HPDE6-E6E7 (cell line): Measurements from ENCODE around the gene LRRC55.

ENCODE experiments used
- DNase-seq: peaks from one replicate; pipeline ENCODE4 v3.0.0; 2011; ENCODE audit warnings: missing footprints; ENCODE audit errors: extremely low spot score

The LRRC55 gene

GRCh38 chr11:57202281-57202680 is 20.5 kb downstream of the LRRC55 start:
- no peak for DNase-seq

- DNase-seq = no peak
Measured at GRCh38 chr11:57203359-57203758, 21.6 kb downstream of the LRRC55 start.

GRCh38 chr11:57203882-57204480 is 22.2 kb downstream of the LRRC55 start:
- no peak for DNase-seq

- DNase-seq = no peak
Measured at GRCh38 chr11:57205041-57205641, 23.4 kb downstream of the LRRC55 start.

- no peak for DNase-seq
Measured at GRCh38 chr11:57207168-57207567, 25.4 kb downstream of the LRRC55 start.

GRCh38 chr11:57210781-57211180 is 29.0 kb downstream of the LRRC55 start:
- DNase-seq = no peak

GRCh38 chr11:57213342-57214097 is 31.8 kb downstream of the LRRC55 start:
- no peak for DNase-seq

GRCh38 chr11:57214098-57214417 is 32.3 kb downstream of the LRRC55 start:
- no peak for DNase-seq

GRCh38 chr11:57214494-57214893 is 32.7 kb downstream of the LRRC55 start:
- peak; percentile 27 for DNase-seq

- DNase-seq = no peak
Measured at GRCh38 chr11:57216463-57216862, 34.7 kb downstream of the LRRC55 start.

GRCh38 chr11:57217053-57217452 is 35.3 kb downstream of the LRRC55 start:
- no peak for DNase-seq

GRCh38 chr11:57219021-57219627 is 37.4 kb downstream of the LRRC55 start:
- DNase-seq = no peak

- no peak for DNase-seq
Measured at GRCh38 chr11:57222239-57222638, 40.5 kb downstream of the LRRC55 start.

- no peak for DNase-seq
Measured at GRCh38 chr11:57223601-57224000, 41.8 kb downstream of the LRRC55 start.

GRCh38 chr11:57224128-57224527 is 42.4 kb downstream of the LRRC55 start:
- DNase-seq = no peak

- no peak for DNase-seq
Measured at GRCh38 chr11:57224537-57224936, 42.8 kb downstream of the LRRC55 start.

GRCh38 chr11:57228600-57228999 is 46.8 kb downstream of the LRRC55 start:
- DNase-seq = no peak

- DNase-seq = no peak
Measured at GRCh38 chr11:57230316-57230715, 48.6 kb downstream of the LRRC55 start.

- DNase-seq = no peak
Measured at GRCh38 chr11:57230791-57231538, 49.2 kb downstream of the LRRC55 start.

- DNase-seq = no peak
Measured at GRCh38 chr11:57231539-57232253, 49.9 kb downstream of the LRRC55 start.

- no peak for DNase-seq
Measured at GRCh38 chr11:57233702-57234101, 51.9 kb downstream of the LRRC55 start.
